ENCODE measurements around the gene UBLCP1.
A peak's percentile ranks its signal among the peaks of the same experiment; 100 is the strongest.

Gene UBLCP1, protein sequence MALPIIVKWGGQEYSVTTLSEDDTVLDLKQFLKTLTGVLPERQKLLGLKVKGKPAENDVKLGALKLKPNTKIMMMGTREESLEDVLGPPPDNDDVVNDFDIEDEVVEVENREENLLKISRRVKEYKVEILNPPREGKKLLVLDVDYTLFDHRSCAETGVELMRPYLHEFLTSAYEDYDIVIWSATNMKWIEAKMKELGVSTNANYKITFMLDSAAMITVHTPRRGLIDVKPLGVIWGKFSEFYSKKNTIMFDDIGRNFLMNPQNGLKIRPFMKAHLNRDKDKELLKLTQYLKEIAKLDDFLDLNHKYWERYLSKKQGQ

DNA sequence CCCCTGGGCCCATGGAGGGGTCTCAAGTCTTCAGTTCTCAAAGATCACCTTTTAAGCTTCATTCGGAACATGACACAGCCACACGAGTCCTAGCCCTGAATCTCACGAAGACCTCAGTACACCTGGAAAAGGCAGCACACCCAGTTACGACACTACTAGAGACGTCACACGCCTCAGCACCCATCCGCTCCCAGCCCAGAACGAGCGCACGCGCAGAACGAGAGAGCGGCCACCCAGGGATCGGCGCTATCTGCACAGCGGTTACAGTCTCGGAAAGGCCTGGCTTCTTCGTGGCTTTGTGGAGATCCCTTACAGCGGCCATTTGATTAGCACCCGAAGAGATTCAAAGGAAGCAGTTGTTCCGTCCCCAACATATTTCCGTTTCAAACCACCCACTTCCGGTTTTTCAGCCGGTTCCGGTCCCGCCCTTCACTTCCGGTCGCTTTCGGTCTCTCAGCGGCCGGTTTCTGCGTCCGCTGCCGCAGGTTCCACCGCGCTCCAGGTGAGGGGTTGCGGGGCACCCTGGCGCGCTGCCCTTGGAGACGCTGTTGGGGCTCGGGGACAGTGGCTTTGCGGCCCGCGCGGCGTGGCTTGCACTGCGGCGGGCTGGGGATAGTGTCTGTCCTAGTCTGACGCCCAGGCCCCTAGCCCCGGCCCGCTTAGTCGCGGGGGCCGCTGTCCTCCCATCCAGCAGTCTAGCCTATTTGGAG, at the start of gene UBLCP1:
Gene UBLCP1 (plus strand): TSS at position 432 of the 710 bp plus-strand sequence. CDS start 5,626 bp downstream, outside the sequence.
- H3K4me1 ChIP-seq (ENCODE audit: control insufficient read depth, insufficient read depth, low read length), result no peaks in the 10 kb centered on the region
- H3K36me3 ChIP-seq (ENCODE audit: control insufficient read depth in 2 of 2, insufficient read depth in 1 of 2, low read length in 2 of 2), result peaks cover 0 to 10% of the 10 kb centered on the region in 2 experiments; a peak in 1 of 3 replicates
- no peaks in the 10 kb centered on the region for H3K9me3 ChIP-seq (ENCODE audit: control insufficient read depth, insufficient read depth, low read depth, low read length)
- H3K4me3 ChIP-seq (ENCODE audit: low read depth, low read length), result peak within 1 kb of the TSS; percentile 86
- H3K27ac ChIP-seq (ENCODE audit: extremely low read depth, low read depth, low read length), result peak within 1 kb of the TSS; percentile 80
- ChIA-PET CTCF (no interaction called here), POLR2A (interaction anchor here (0.6 to 1.3 kb wide), 3 partner anchors 53 to 58 kb away, joined by 5 to 6 read pairs (median 5); no protein-coding TSS in a partner anchor)
- TF ChIP-seq ZNF792 (tag by site-specific recombination; IDR thresholded peaks at IDR 0.05), result no peak
- TF ChIP-seq, protein P1, sequence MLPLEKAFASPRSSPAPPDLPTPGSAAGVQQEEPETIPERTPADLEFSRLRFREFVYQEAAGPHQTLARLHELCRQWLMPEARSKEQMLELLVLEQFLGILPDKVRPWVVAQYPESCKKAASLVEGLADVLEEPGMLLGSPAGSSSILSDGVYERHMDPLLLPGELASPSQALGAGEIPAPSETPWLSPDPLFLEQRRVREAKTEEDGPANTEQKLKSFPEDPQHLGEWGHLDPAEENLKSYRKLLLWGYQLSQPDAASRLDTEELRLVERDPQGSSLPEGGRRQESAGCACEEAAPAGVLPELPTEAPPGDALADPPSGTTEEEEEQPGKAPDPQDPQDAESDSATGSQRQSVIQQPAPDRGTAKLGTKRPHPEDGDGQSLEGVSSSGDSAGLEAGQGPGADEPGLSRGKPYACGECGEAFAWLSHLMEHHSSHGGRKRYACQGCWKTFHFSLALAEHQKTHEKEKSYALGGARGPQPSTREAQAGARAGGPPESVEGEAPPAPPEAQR (tag by site-specific recombination; IDR thresholded peaks at IDR 0.05), result no peak
- TF ChIP-seq PRDM1 (tag by site-specific recombination; IDR thresholded peaks at IDR 0.05), result no peak
- TF ChIP-seq ZNF221 (tag by site-specific recombination; IDR thresholded peaks at IDR 0.05; ENCODE audit: borderline replicate concordance), result no peak
- TF ChIP-seq ZNF19 (tag by site-specific recombination; IDR thresholded peaks at IDR 0.05; ENCODE audit: low read depth), result no peak
- TF ChIP-seq SCRT2 (tag by site-specific recombination; IDR thresholded peaks at IDR 0.05), result no peak
- no peak for TF ChIP-seq ZNF707 (tag by site-specific recombination; IDR thresholded peaks at IDR 0.05)
- TF ChIP-seq OVOL3 (tag by site-specific recombination; IDR thresholded peaks at IDR 0.05), result no peak
- no peak for TF ChIP-seq MZF1 (tag by site-specific recombination; IDR thresholded peaks at IDR 0.05; ENCODE audit: borderline replicate concordance)
- TF ChIP-seq KLF16 (tag by site-specific recombination; IDR thresholded peaks at IDR 0.05), result no peak
- TF ChIP-seq SP3 (tag by site-specific recombination; IDR thresholded peaks at IDR 0.05), result peak; percentile 70
- no peak for TF ChIP-seq ZNF701 (tag by site-specific recombination; IDR thresholded peaks at IDR 0.05)
- peak; percentile 66 for TF ChIP-seq FEZF1 (tag by site-specific recombination; IDR thresholded peaks at IDR 0.05)
- TF ChIP-seq ZNF184 (tag by site-specific recombination; IDR thresholded peaks at IDR 0.05), result no peak
- no peak for TF ChIP-seq GLIS1 (tag by site-specific recombination; IDR thresholded peaks at IDR 0.05)
- TF ChIP-seq ZNF555 (tag by site-specific recombination; conservative IDR thresholded peaks at IDR 0.05), result no peak
- TF ChIP-seq, protein P2, sequence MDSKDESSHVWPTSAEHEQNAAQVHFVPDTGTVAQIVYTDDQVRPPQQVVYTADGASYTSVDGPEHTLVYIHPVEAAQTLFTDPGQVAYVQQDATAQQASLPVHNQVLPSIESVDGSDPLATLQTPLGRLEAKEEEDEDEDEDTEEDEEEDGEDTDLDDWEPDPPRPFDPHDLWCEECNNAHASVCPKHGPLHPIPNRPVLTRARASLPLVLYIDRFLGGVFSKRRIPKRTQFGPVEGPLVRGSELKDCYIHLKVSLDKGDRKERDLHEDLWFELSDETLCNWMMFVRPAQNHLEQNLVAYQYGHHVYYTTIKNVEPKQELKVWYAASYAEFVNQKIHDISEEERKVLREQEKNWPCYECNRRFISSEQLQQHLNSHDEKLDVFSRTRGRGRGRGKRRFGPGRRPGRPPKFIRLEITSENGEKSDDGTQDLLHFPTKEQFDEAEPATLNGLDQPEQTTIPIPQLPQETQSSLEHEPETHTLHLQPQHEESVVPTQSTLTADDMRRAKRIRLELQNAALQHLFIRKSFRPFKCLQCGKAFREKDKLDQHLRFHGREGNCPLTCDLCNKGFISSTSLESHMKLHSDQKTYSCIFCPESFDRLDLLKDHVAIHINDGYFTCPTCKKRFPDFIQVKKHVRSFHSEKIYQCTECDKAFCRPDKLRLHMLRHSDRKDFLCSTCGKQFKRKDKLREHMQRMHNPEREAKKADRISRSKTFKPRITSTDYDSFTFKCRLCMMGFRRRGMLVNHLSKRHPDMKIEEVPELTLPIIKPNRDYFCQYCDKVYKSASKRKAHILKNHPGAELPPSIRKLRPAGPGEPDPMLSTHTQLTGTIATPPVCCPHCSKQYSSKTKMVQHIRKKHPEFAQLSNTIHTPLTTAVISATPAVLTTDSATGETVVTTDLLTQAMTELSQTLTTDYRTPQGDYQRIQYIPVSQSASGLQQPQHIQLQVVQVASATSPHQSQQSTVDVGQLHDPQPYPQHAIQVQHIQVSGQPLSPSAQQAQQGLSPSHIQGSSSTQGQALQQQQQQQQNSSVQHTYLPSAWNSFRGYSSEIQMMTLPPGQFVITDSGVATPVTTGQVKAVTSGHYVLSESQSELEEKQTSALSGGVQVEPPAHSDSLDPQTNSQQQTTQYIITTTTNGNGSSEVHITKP (tag by site-specific recombination; IDR thresholded peaks at IDR 0.05), result peak; percentile 89; the same call in 1 of the 2 replicates
- no peak for TF ChIP-seq ZNF621 (tag by site-specific recombination; IDR thresholded peaks at IDR 0.05)
- TF ChIP-seq ZIC2 (tag by site-specific recombination; IDR thresholded peaks at IDR 0.05), result peak; percentile 76
- TF ChIP-seq SCRT1 (tag by site-specific recombination; IDR thresholded peaks at IDR 0.05; ENCODE audit: borderline replicate concordance), result no peak
- no peak for TF ChIP-seq ZNF404 (tag by site-specific recombination; IDR thresholded peaks at IDR 0.05)
- TF ChIP-seq, protein P3, sequence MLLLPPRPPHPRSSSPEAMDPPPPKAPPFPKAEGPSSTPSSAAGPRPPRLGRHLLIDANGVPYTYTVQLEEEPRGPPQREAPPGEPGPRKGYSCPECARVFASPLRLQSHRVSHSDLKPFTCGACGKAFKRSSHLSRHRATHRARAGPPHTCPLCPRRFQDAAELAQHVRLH (tag by site-specific recombination; IDR thresholded peaks at IDR 0.05), result peak; percentile 100
- TF ChIP-seq BCL11A (tag by site-specific recombination; IDR thresholded peaks at IDR 0.05; ENCODE audit: low read depth), result no peak
- TF ChIP-seq, protein P4, sequence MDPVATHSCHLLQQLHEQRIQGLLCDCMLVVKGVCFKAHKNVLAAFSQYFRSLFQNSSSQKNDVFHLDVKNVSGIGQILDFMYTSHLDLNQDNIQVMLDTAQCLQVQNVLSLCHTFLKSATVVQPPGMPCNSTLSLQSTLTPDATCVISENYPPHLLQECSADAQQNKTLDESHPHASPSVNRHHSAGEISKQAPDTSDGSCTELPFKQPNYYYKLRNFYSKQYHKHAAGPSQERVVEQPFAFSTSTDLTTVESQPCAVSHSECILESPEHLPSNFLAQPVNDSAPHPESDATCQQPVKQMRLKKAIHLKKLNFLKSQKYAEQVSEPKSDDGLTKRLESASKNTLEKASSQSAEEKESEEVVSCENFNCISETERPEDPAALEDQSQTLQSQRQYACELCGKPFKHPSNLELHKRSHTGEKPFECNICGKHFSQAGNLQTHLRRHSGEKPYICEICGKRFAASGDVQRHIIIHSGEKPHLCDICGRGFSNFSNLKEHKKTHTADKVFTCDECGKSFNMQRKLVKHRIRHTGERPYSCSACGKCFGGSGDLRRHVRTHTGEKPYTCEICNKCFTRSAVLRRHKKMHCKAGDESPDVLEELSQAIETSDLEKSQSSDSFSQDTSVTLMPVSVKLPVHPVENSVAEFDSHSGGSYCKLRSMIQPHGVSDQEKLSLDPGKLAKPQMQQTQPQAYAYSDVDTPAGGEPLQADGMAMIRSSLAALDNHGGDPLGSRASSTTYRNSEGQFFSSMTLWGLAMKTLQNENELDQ (tag by site-specific recombination; IDR thresholded peaks at IDR 0.05; ENCODE audit: low read depth), result no peak
- TF ChIP-seq ZNF324 (tag by site-specific recombination; IDR thresholded peaks at IDR 0.05), result peak; percentile 46
- TF ChIP-seq GLI4 (tag by site-specific recombination; IDR thresholded peaks at IDR 0.05), result no peak
- TF ChIP-seq ZNF239 (tag by site-specific recombination; IDR thresholded peaks at IDR 0.05), result no peak
- TF ChIP-seq, protein P5, sequence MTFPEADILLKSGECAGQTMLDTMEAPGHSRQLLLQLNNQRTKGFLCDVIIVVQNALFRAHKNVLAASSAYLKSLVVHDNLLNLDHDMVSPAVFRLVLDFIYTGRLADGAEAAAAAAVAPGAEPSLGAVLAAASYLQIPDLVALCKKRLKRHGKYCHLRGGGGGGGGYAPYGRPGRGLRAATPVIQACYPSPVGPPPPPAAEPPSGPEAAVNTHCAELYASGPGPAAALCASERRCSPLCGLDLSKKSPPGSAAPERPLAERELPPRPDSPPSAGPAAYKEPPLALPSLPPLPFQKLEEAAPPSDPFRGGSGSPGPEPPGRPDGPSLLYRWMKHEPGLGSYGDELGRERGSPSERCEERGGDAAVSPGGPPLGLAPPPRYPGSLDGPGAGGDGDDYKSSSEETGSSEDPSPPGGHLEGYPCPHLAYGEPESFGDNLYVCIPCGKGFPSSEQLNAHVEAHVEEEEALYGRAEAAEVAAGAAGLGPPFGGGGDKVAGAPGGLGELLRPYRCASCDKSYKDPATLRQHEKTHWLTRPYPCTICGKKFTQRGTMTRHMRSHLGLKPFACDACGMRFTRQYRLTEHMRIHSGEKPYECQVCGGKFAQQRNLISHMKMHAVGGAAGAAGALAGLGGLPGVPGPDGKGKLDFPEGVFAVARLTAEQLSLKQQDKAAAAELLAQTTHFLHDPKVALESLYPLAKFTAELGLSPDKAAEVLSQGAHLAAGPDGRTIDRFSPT (tag by site-specific recombination; IDR thresholded peaks at IDR 0.05), result no peak
